GM12874 (cell line): ENCODE results near the gene PADI1.

Source experiments
- TF ChIP-seq, protein P1 (sequence below): IDR thresholded peaks from 2 replicates; pipeline ENCODE4 v1.5.1; 2011; ENCODE audit warnings: low read depth, mild to moderate bottlenecking, control low read depth, low read length, moderate library complexity; ENCODE audit not compliant: insufficient read depth

PADI1 gene

GRCh38 chr1:17170571-17170970 lies 34.4 kb upstream of the PADI1 start:
- TF ChIP-seq, protein P1, sequence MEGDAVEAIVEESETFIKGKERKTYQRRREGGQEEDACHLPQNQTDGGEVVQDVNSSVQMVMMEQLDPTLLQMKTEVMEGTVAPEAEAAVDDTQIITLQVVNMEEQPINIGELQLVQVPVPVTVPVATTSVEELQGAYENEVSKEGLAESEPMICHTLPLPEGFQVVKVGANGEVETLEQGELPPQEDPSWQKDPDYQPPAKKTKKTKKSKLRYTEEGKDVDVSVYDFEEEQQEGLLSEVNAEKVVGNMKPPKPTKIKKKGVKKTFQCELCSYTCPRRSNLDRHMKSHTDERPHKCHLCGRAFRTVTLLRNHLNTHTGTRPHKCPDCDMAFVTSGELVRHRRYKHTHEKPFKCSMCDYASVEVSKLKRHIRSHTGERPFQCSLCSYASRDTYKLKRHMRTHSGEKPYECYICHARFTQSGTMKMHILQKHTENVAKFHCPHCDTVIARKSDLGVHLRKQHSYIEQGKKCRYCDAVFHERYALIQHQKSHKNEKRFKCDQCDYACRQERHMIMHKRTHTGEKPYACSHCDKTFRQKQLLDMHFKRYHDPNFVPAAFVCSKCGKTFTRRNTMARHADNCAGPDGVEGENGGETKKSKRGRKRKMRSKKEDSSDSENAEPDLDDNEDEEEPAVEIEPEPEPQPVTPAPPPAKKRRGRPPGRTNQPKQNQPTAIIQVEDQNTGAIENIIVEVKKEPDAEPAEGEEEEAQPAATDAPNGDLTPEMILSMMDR = no peak

DNA sequence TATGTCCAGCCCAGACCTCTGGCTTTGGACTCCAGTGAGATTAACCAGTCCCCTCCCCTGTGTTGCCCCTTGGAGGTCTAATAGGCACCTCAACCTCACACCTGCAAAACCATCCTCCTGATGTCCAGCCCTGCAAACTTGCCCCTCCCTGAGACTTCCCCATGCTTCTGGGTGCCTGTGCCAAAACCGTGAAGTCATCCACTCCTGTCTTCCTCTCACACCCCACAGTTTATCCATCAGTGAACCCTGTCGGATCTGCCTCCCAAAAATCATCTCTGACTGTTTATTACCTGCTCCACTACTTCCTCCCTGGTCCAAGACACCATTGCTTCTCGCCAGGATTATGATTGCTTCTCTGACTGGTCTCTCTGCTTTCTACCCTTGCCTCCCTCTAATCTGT lies 31.7 kb upstream of the PADI1 start:
- TF ChIP-seq, protein P1 = no peak

GRCh38 chr1:17176306-17177061 lies 28.4 kb upstream of the PADI1 start:
- TF ChIP-seq, protein P1 = no peak

DNA sequence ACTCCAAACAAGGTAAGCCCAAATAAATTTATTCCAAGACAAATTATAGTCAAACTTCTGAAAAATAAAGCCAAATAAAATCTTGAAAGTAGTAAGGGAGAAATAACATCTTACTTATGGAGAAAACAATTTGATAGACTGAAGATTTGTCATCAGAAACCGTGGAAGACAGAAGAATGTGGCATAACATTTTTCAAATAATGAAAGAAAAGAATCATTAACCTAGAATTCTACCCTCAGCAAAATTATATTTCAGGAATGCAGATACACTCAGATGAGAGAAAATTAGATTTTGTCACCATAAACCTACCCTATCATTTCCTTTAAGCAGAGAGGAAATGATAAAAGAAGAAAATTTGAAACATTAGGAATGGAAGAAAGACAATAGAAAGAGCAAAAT lies 27.3 kb upstream of the PADI1 start:
- TF ChIP-seq, protein P1 = no peak

GRCh38 chr1:17181781-17182464 lies 23.0 kb upstream of the PADI1 start:
- TF ChIP-seq, protein P1 = no peak

DNA sequence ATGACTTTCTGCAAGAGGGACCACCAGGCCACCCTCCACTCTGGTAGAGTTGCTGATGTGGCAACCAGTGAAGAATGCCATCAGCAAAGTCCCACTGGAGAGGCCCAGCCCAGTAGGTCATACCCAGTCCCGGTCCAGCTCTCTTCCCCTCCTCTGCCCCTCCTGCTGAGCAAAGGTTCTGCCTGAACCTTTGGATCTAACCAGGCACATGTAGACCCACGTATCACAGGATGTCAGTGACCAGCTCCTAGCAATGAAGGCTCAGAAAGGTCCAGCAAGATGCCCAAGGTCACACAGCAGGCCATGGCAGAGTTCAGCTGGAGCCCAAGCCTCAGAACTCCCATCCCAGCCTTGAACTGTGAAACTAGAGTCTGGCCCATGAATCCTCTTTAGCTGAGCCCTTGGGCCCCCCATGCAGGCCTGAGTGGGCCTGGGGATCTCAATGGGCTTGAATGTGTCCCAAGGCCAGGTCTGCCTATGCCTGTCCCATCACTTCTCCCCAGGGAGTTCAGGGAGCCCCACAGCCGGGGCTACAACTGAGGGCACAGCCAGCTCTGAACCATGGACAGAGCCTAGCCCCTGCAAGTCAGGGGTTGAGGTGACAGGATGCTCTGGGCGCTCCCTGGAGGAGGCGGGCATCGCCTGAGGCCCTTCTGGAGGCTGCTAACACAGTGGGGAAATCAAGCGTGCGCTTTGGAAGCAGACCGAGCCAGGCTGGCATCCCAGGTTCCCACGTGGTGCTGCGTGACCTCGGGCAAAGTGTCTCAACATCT lies 21.4 kb upstream of the PADI1 start:
- TF ChIP-seq, protein P1 = no peak

DNA sequence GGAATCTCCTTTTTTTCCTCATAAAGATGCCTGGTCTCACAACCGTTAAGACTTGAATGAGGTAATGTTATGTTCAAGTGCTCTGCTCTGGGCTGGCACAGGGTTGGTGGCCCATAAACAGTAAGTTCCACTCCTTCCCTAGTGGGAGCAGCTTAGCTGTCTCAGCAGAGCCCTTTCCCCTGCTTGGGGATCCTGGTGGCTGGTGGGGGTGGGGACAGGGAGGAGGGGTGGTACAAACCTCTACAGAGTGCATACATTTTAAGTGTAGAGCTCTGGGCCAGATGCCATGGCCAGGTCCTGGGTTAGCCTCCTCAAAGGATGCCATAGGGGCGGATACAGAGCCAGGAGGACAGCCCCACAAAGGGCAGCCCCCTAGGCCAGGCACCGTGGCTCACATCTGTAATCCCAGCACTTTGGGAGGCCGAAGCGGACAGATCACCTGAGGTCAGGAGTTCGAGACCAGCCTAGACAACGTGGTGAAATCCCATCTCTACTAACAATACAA lies 20.7 kb upstream of the PADI1 start:
- TF ChIP-seq, protein P1 = no peak
